ENCODE data around the gene ILF2.

ILF2 gene

GRCh38 chr1:153652805-153653500 is 17.8 kb downstream of the ILF2 start:
- TF ChIP-seq TOX (CRISPR knock-in tag; IDR thresholded peaks at IDR 0.05; ENCODE audit: borderline replicate concordance) (no peak), BACH2 (CRISPR knock-in tag; IDR thresholded peaks at IDR 0.05; ENCODE audit: borderline replicate concordance) (no peak), ZNF70 (CRISPR knock-in tag; IDR thresholded peaks at IDR 0.05) (no peak), PATZ1 (CRISPR knock-in tag; IDR thresholded peaks at IDR 0.05; ENCODE audit: borderline replicate concordance) (no peak), ARNTL (CRISPR knock-in tag; IDR thresholded peaks at IDR 0.05; ENCODE audit: borderline replicate concordance, low read depth) (no peak), CSDC2 (CRISPR knock-in tag; IDR thresholded peaks at IDR 0.05) (no peak), ZFP30 (CRISPR knock-in tag; IDR thresholded peaks at IDR 0.05) (no peak), ZNF8 (CRISPR knock-in tag; IDR thresholded peaks at IDR 0.05) (no peak), ZC3H10 (CRISPR knock-in tag; IDR thresholded peaks at IDR 0.05) (no peak), ZFP3 (CRISPR knock-in tag; IDR thresholded peaks at IDR 0.05) (no peak), ISL1 (CRISPR knock-in tag; IDR thresholded peaks at IDR 0.05) (no peak)
- TF ChIP-seq, protein P1, sequence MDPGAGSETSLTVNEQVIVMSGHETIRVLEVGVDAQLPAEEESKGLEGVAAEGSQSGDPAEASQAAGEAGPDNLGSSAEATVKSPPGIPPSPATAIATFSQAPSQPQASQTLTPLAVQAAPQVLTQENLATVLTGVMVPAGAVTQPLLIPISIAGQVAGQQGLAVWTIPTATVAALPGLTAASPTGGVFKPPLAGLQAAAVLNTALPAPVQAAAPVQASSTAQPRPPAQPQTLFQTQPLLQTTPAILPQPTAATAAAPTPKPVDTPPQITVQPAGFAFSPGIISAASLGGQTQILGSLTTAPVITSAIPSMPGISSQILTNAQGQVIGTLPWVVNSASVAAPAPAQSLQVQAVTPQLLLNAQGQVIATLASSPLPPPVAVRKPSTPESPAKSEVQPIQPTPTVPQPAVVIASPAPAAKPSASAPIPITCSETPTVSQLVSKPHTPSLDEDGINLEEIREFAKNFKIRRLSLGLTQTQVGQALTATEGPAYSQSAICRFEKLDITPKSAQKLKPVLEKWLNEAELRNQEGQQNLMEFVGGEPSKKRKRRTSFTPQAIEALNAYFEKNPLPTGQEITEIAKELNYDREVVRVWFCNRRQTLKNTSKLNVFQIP (CRISPR knock-in tag; IDR thresholded peaks at IDR 0.05; ENCODE audit: borderline replicate concordance, low read depth): no peak
- ATAC-seq: peak; percentile 16

- no peak for ATAC-seq
- no peak for TF ChIP-seq TCF4 (CRISPR knock-in tag; IDR thresholded peaks at IDR 0.05; ENCODE audit: borderline replicate concordance)
- TF ChIP-seq ARNTL (CRISPR knock-in tag; IDR thresholded peaks at IDR 0.05; ENCODE audit: borderline replicate concordance, low read depth): no peak
- TF ChIP-seq OSR1 (CRISPR knock-in tag; IDR thresholded peaks at IDR 0.05): no peak
- no peak for TF ChIP-seq RARB (CRISPR knock-in tag; IDR thresholded peaks at IDR 0.05)
Observed at GRCh38 chr1:153651771-153652170, 19.0 kb downstream of the ILF2 start.

GRCh38 chr1:153649863-153650235 is 20.9 kb downstream of the ILF2 start:
- no peak for TF ChIP-seq TSHZ2 (CRISPR knock-in tag; IDR thresholded peaks at IDR 0.05)
- no peak for TF ChIP-seq OSR1 (CRISPR knock-in tag; IDR thresholded peaks at IDR 0.05)
- ATAC-seq: peak; percentile 11

DNA sequence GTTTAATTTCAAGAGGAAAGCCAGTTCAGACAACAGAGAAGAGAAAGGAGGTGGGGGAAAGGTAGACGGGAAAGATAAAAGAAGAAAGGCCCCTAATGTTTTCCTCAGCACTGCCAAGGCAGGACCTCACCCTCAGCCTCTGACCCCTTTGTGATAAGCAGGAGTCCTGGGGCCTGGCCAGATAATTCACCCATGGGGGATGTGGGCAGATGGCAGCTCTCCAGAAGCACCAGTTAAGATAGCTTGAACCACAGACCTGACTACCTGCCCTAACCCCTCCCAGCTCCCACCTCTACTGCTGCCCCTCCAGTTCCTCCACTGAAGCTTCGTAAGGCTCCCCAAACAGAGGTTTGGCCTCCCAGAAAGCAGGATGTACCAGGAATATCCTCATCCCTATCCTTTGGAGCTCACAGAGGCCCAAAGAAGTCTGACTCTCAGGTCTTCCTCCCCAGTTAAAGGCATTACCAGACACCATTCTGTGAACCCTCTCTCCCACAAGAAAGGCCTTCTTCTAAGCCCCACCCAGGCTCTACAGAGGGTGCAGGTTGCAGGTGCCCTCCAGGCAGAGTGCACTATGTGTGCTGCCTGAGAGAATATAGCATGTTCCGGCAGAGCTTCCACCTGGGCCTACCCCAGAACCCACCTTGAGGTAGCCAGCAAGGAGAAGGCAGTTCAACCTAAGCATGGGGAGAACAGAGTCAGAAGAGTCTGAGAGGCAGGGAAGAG is 21.5 kb downstream of the ILF2 start:
- ATAC-seq: peak; percentile 19

More for the DNA sequence above, 21.5 kb downstream of the ILF2 start:
- TF ChIP-seq ZNF70 (CRISPR knock-in tag; IDR thresholded peaks at IDR 0.05): no peak
- TF ChIP-seq TOX (CRISPR knock-in tag; IDR thresholded peaks at IDR 0.05; ENCODE audit: borderline replicate concordance): no peak
- TF ChIP-seq ZFP3 (CRISPR knock-in tag; IDR thresholded peaks at IDR 0.05): no peak
- no peak for TF ChIP-seq ZC3H10 (CRISPR knock-in tag; IDR thresholded peaks at IDR 0.05)
- no peak for TF ChIP-seq SNAI2 (CRISPR knock-in tag; IDR thresholded peaks at IDR 0.05)
- TF ChIP-seq TSHZ2 (CRISPR knock-in tag; IDR thresholded peaks at IDR 0.05): no peak
- no peak for TF ChIP-seq CSDC2 (CRISPR knock-in tag; IDR thresholded peaks at IDR 0.05)
- TF ChIP-seq PATZ1 (CRISPR knock-in tag; IDR thresholded peaks at IDR 0.05; ENCODE audit: borderline replicate concordance): no peak
- TF ChIP-seq ESRRG (CRISPR knock-in tag; IDR thresholded peaks at IDR 0.05): no peak
- no peak for TF ChIP-seq BACH2 (CRISPR knock-in tag; IDR thresholded peaks at IDR 0.05; ENCODE audit: borderline replicate concordance)

All from SK-N-SH treated with all-trans-retinoic acid at 6 μM for 48 hours (cell line).